Nephron (organoid): Measurements from ENCODE around the gene L1CAM.

Experiments used
- H3K27ac Mint-ChIP-seq, 3 experiments: 2 replicates each; pipeline ENCODE4 v1.8.0; 2020; ENCODE audit warnings: mixed read lengths in 3 of 3, mild to moderate bottlenecking in 2 of 3, moderate library complexity in 1 of 3
- H3K27me3 Mint-ChIP-seq: 2 replicates; pipeline ENCODE4 v1.8.0; 2021; ENCODE audit warnings: low read depth, mild to moderate bottlenecking, moderate library complexity, mixed read lengths
- H3K36me3 Mint-ChIP-seq: 2 replicates; pipeline ENCODE4 v1.8.0; 2020; ENCODE audit warnings: low read depth, mixed read lengths
- H3K4me1 Mint-ChIP-seq: 2 replicates; pipeline ENCODE4 v1.8.0; 2020; ENCODE audit warnings: mixed read lengths
- H3K4me3 Mint-ChIP-seq, 3 experiments: 2 replicates each; pipeline ENCODE4 v1.8.0; 2020; ENCODE audit warnings: mild to moderate bottlenecking in 3 of 3, mixed read lengths in 3 of 3, moderate library complexity in 2 of 3
- H3K9me3 Mint-ChIP-seq: 2 replicates; pipeline ENCODE4 v1.8.0; 2020; ENCODE audit warnings: mixed read lengths
- TF ChIP-seq, protein P1 (sequence below), 3 experiments: fragments of 200-600 bp; sonication (generic); IDR thresholded peaks; one replicate each; pipeline ENCODE4 v1.5.0; 2021; ENCODE audit warnings: antibody characterized with exemption in 3 of 3; ENCODE audit not compliant: unreplicated experiment in 3 of 3

The L1CAM gene

GRCh38 chrX:153871451-153871850 is 14.5 kb downstream of the L1CAM start:
- Mint-ChIP-seq H3K27ac (no peak overlapping the region), H3K4me1 (no peaks in the 10 kb centered on the region)

DNA sequence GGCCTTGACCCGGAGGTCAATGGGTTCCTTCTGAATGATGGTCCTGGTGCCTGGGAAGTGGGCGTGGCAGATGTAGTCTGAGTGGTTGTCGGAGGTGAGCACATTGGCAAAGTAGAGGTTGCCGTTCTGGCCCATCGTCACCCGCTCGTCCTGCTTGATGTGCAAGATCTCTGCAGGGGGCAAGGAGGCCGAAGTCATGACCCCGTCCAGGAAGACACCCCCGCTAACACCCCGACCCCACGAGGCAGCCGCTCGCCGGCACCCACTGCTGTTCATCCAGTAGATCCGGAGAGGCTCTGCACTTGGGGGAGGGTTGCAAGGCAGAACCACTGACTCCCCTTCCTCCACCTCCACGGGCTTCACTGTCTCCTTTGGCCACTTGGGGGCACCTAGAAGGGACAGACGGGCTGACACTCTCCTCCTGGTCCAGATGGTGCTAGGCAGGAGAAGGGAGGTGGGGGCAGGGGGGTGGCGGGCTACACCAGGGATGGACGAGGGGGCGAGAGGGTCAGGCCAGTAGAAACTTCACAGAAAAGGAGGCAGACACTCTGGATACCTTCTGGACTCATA is 15.1 kb downstream of the L1CAM start:
- Mint-ChIP-seq H3K9me3 (peaks cover 17% of the 10 kb centered on the region), H3K4me3 (no peak overlapping the region)

More at GRCh38 chrX:153871451-153871850, 14.5 kb downstream of the L1CAM start:
- TF ChIP-seq, protein P1, sequence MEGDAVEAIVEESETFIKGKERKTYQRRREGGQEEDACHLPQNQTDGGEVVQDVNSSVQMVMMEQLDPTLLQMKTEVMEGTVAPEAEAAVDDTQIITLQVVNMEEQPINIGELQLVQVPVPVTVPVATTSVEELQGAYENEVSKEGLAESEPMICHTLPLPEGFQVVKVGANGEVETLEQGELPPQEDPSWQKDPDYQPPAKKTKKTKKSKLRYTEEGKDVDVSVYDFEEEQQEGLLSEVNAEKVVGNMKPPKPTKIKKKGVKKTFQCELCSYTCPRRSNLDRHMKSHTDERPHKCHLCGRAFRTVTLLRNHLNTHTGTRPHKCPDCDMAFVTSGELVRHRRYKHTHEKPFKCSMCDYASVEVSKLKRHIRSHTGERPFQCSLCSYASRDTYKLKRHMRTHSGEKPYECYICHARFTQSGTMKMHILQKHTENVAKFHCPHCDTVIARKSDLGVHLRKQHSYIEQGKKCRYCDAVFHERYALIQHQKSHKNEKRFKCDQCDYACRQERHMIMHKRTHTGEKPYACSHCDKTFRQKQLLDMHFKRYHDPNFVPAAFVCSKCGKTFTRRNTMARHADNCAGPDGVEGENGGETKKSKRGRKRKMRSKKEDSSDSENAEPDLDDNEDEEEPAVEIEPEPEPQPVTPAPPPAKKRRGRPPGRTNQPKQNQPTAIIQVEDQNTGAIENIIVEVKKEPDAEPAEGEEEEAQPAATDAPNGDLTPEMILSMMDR (IDR thresholded peaks at IDR 0.05; ENCODE audit: unreplicated experiment in 3 of 3) = no peak
- Mint-ChIP-seq H3K4me3 (no peak overlapping the region), H3K9me3 (peaks cover 19% of the 10 kb centered on the region), H3K36me3 (peaks cover 3% of the 10 kb centered on the region), H3K27me3 (peaks cover 9% of the 10 kb centered on the region)

GRCh38 chrX:153870288-153870690 is 15.7 kb downstream of the L1CAM start:
- H3K36me3 Mint-ChIP-seq = peaks cover 9% of the 10 kb centered on the region
- no peaks in the 10 kb centered on the region for H3K4me1 Mint-ChIP-seq
- TF ChIP-seq, protein P1 (IDR thresholded peaks at IDR 0.05; ENCODE audit: unreplicated experiment in 3 of 3) = no peak
- peaks cover 11% of the 10 kb centered on the region for H3K27me3 Mint-ChIP-seq
- peaks cover 21% of the 10 kb centered on the region for H3K9me3 Mint-ChIP-seq
- no peak overlapping the region for H3K4me3 Mint-ChIP-seq
- no peak overlapping the region for H3K27ac Mint-ChIP-seq

More for the DNA sequence above, 15.1 kb downstream of the L1CAM start:
- Mint-ChIP-seq H3K36me3 (peaks cover 5% of the 10 kb centered on the region), H3K4me1 (no peaks in the 10 kb centered on the region), H3K27me3 (peaks cover 11% of the 10 kb centered on the region), H3K27ac (no peak overlapping the region)
- TF ChIP-seq, protein P1 (IDR thresholded peaks at IDR 0.05; ENCODE audit: unreplicated experiment in 3 of 3) = no peak

DNA sequence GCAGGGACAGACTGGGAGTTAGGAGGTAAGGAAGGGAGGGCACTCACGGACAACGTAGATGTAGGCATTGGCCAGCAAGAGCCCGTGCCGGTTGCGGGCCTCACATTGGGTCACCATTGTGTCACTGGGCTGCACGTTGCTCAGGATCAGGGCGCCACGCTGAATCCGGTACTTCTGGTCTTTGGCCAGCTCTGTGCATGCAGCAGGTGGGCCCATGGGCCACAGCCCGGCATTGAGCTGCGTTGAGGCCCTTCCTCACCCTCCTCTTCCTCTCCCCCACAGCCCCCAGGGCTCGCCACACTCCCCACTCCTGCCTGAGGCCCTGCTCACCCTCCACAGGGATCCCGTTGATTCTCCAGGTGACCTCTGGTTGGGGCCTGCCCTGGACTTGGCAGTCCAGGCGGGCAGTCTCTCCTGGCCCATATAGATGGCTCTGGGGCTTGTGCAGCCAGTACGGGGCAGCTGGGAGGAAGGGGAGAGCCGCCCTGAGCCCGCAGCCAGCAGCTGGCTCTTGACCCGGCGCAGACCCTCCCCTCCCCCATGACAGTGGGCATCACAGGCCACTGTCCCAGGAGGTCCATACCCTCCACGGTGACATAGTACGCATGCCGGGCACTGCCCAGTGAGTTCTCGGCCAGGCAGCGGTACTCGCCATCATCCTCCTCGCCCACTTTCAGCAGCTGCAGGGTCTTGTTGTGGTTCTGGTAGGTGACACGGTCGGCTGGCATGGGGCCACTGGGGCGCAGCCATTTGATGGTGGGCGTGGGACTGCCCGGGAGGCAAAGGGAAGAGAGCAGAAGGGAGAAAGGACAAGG is 16.3 kb downstream of the L1CAM start:
- TF ChIP-seq, protein P1 (IDR thresholded peaks at IDR 0.05; ENCODE audit: unreplicated experiment in 3 of 3) = no peak
- no peaks in the 10 kb centered on the region for H3K4me1 Mint-ChIP-seq
- H3K9me3 Mint-ChIP-seq = peaks cover 18% of the 10 kb centered on the region
- peaks cover 8% of the 10 kb centered on the region for H3K27me3 Mint-ChIP-seq
- H3K4me3 Mint-ChIP-seq = no peak overlapping the region
- peaks cover 9% of the 10 kb centered on the region for H3K36me3 Mint-ChIP-seq
- no peak overlapping the region for H3K27ac Mint-ChIP-seq

- Mint-ChIP-seq H3K36me3 (peaks cover 9% of the 10 kb centered on the region), H3K27me3 (peaks cover 7% of the 10 kb centered on the region), H3K4me1 (no peaks in the 10 kb centered on the region), H3K27ac (no peak overlapping the region), H3K4me3 (no peak overlapping the region), H3K9me3 (peaks cover 13% of the 10 kb centered on the region)
- TF ChIP-seq, protein P1 (IDR thresholded peaks at IDR 0.05; ENCODE audit: unreplicated experiment in 3 of 3) = no peak
Measured at GRCh38 chrX:153868576-153869472, 17.1 kb downstream of the L1CAM start.
